OCI-M1 (cell line): Measurements from ENCODE around the gene GDF9.

Experiments
- DNase-seq: peaks from one replicate; lab custom pipeline; 2025; lab: John Stamatoyannopoulos, UW

The GDF9 gene

GRCh38 chr5:132817011-132817410 is 49.3 kb downstream of the GDF9 start:
- no peak for DNase-seq

GRCh38 chr5:132816554-132816953 is 49.7 kb downstream of the GDF9 start:
- DNase-seq: no peak

- no peak for DNase-seq
Observed at GRCh38 chr5:132816083-132816482, 50.2 kb downstream of the GDF9 start.

GRCh38 chr5:132815454-132815853 is 50.8 kb downstream of the GDF9 start:
- no peak for DNase-seq

GRCh38 chr5:132814503-132815294 is 51.6 kb downstream of the GDF9 start:
- DNase-seq: no peak

GRCh38 chr5:132813599-132814502 is 52.4 kb downstream of the GDF9 start:
- no peak for DNase-seq

GRCh38 chr5:132812781-132813598 is 53.3 kb downstream of the GDF9 start, which contains the start of gene SOWAHA:
Gene SOWAHA, plus strand, starts transcription at chr5:132813302. Its CDS starts 320 bp downstream, at chr5:132813622.
- DNase-seq: no peak

GRCh38 chr5:132812123-132812765 is 54.0 kb downstream of the GDF9 start:
- no peak for DNase-seq
